Measurements from ENCODE around the gene AUTS2.

The AUTS2 gene

GRCh38 chr7:70573696-70574095, 975.4 kb downstream of the AUTS2 start:
- no peak for DNase-seq (ENCODE audit: low read depth in 2 of 2)

DNA sequence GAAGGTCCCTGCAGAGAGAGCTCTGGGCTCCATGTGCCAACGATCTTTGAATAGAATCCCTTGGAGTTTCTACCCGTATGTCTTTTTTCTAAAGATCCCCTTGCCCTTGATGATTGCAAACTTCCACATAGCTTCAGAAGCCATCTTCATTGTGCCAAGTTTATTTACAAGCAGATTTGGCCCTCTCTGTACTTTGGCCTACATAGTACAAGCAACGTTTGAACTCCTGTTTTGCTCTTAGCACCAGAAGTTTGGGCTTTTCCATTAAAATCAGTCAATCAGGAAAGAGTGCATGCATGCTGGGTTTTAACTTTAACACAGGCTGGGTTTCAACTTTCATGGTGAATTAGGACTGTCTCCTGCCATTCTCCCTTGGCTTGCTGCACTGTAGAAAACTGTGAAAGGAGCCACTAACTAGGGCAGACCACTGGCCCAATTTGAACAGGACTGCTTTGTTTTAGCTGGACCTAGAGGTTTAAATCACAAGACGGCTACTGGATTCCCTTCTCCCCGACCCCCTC, 976.1 kb downstream of the AUTS2 start:
- no peak for DNase-seq (ENCODE audit: low read depth in 2 of 2)

DNA sequence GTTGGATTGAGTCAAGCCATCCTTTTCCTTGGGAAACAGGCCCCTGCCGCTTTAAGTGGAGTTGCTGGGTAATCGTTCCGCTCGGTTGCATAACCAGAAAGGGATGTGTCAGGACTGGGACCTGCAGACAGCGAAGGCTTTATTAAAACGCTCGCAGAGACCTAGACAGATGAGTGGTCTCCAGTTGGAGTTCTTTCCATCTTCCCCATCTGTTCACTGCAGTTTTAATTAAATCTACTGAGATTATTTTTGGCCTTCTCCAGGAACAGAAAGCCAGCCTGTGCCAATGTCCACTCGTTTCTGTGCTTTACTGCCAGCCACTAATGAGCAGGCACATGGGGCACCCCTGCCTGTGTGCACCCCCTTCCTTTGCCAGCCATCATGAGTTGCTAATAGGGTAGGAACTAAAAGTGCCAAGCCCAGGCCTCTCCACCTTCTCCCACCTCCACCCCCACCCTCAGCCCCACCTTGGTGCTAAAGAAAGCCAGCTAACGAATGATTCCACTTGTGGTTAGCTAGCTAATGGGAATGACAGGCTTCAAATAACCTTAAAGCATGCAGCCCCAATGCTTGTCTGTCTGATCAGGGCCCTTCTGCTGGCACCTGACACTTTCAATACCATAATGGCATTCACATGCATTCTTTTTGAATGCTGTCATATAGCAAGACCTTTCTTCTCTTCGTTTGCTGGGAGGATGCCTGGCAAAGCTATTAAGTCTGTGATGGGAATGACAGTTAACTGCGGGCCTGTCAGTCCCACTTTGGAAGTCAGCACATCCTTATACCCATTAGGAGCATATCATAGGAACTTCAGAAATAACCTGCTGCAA, 976.9 kb downstream of the AUTS2 start:
- no peak for DNase-seq (ENCODE audit: low read depth in 2 of 2)

GRCh38 chr7:70577078-70577477, 978.8 kb downstream of the AUTS2 start:
- DNase-seq (ENCODE audit: low read depth in 2 of 2): no peak

- no peak for DNase-seq (ENCODE audit: low read depth in 2 of 2)
Measured at GRCh38 chr7:70578131-70578530, 979.9 kb downstream of the AUTS2 start.

- DNase-seq (ENCODE audit: low read depth in 2 of 2): no peak
Measured at GRCh38 chr7:70579397-70580097, 981.3 kb downstream of the AUTS2 start.

- no peak for DNase-seq (ENCODE audit: low read depth in 2 of 2)
Measured at GRCh38 chr7:70580161-70580560, 981.9 kb downstream of the AUTS2 start.

GRCh38 chr7:70582927-70583895, 984.9 kb downstream of the AUTS2 start:
- DNase-seq (ENCODE audit: low read depth in 2 of 2): no peak

DNA sequence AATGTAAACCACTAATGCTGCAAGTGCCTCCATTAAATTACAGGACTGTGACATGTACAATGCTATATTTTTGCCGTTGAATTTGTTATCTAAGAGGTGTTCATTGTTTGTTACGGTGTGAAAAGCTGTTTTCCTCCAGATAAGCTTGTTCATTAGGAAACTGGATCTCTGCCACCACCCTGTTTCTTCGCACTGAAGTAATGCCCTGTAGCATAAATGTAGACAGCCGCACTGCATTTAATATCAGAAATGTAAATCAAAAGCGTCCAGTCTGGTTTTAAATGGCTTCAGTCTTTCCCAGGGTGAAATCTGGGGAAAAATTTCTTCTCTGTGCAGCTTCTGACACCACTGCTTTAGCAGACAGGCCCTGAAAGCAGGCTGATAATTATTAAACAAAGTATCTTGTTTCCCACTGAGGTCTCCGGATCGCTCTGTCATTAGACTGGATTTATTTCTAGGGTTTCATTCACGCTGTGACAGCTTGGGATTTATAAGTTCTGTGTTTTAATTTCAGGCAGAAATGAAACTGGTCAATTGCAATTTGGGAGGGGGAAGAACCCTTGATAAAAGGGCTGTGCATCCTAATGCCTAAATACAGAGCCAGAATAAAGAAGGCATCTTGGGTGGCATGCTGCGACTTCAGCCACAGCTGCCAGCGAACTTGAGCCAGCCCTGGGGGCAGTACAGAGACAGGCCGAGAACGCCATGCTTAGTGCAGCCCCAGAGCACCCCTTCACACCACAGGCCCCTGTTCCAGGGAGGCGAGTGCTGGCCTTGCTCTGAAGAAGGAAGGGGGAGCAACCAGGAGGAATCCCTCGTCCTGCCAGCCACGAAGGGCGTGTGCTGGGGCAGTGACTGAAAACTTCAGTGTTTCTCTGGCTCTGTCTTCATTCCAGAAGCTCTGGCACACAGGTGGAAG, 985.9 kb downstream of the AUTS2 start:
- DNase-seq (ENCODE audit: low read depth in 2 of 2): no peak

GRCh38 chr7:70585071-70585470, 986.8 kb downstream of the AUTS2 start:
- no peak for DNase-seq (ENCODE audit: low read depth in 2 of 2)

GRCh38 chr7:70586822-70587221, 988.5 kb downstream of the AUTS2 start:
- no peak for DNase-seq (ENCODE audit: low read depth in 2 of 2)

DNA sequence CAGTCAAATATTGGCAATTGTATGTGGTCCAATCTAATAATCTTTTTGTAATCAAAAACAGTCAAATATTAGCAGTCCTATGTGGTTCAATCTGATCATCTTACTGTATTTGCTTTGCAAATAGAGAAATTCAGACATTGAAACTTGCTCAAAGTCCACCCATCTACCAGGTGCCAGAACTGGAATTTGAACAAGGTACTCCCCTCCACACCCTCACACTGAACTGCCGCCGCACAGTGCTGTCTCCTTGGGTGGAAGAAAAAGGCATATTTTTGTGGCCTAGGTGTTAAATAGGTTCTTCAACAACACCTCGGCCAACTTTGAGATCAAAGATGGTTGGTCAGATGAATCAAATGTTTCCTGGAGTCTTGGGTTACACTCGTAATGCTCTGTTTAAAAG, 989.5 kb downstream of the AUTS2 start:
- DNase-seq (ENCODE audit: low read depth in 2 of 2): no peak

GRCh38 chr7:70588191-70588921, 990.1 kb downstream of the AUTS2 start:
- DNase-seq (ENCODE audit: low read depth in 2 of 2): no peak

GRCh38 chr7:70589010-70589409, 990.7 kb downstream of the AUTS2 start:
- no peak for DNase-seq (ENCODE audit: low read depth in 2 of 2)

DNA sequence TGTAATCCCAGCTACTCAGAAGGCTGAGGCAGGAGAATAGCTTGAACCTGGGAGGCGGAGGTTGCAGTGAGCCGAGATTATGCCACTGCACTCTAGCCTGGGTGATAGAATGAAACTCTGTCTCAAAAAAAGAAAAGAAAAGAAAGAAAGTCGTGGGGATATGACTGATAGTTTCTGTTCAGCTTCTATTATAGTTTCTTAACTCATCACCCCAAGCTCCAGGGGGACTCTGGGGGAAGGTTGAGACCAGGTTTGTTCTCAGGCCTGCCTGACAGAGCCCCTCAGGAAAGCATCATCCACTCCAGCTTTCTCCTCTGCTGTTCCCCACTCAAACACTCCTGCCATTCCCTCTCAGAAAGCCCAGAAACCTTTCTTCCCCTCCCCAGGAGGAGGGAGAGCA, 991.3 kb downstream of the AUTS2 start:
- no peak for DNase-seq (ENCODE audit: low read depth in 2 of 2)

DNA sequence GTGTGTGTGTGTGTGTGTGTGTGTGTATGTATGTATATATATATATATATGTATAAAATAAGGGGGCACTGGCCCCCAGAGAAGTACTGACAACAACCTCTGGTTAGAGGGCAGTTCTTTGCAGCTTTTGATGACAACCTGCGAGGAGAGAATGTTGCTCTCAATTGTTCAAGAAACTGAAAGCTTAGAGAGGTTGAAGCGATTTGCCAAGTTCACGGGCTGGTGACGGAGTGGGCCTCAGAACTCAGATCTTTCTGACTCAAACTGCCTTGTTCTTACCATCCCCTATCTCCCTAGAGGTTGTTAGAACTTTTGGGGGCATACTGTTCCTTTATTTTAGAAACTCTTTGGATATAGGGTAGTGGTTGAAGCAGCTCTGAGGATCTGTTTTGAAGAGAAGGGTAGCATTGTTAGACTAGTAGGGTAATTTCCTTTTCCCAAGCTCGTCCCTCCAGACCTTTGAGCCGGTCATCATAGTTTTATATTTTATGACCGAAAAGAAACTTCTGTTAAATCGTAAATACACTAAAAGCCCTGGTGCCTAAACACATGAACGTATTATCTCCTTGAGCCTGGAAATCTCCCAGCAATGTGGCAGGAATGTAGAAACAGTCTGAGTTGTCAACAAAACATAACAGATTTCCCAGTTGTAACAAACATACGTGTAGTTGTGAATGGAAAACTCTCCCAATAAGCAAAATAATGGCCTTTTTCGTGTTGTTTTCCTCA, 992.0 kb downstream of the AUTS2 start:
- DNase-seq (ENCODE audit: low read depth in 2 of 2): no peak

- DNase-seq (ENCODE audit: low read depth in 2 of 2): no peak
Measured at GRCh38 chr7:70591643-70592042, 993.4 kb downstream of the AUTS2 start.

DNA sequence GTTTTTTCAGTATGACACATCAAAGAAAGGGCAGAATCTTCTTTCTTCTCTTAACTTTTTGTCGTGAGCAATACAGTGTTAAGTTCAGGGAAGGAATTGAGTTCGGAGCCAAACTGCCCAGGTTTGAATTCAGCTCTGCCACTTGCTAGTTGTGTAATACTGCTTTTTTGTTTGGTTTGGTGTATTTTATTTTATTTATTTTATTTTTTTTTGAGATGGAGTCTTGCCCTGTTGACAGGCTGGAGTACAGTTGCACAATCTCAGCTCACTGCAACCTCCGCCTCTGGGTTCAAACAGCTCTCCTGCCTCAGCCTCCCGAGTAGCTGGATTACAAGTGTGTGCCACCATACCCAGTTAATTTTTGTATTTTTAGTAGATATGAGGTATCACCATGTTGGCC, 993.9 kb downstream of the AUTS2 start:
- no peak for DNase-seq (ENCODE audit: low read depth in 2 of 2)

- DNase-seq (ENCODE audit: low read depth in 2 of 2): no peak
Measured at GRCh38 chr7:70594170-70594569, 995.9 kb downstream of the AUTS2 start.
